Mammary epithelial cell (primary cell): ENCODE measurements around the gene ABCC4.

Experiments used
- CTCF ChIP-seq, 2 donors: IDR thresholded peaks in 1 of 2; conservative IDR thresholded peaks in 1 of 2; 2 replicates each; pipeline ENCODE4 v1.5.1; 2011 to 2012; ENCODE audit warnings: inconsistent platforms in 2 of 2, low read length in 2 of 2, mild to moderate bottlenecking in 2 of 2, control low read depth in 1 of 2, low read depth in 1 of 2; ENCODE audit not compliant: insufficient read depth in 1 of 2; ENCODE audit errors: extremely low read depth in 1 of 2
- EZH2 ChIP-seq: IDR thresholded peaks from 2 replicates; pipeline ENCODE4 v1.6.1; 2012; ENCODE audit warnings: low read length, inconsistent platforms, borderline replicate concordance

- no peak for TF ChIP-seq CTCF (conservative IDR thresholded peaks at IDR 0.05 in 1 of 2, IDR thresholded peaks at IDR 0.05 in 1 of 2; ENCODE audit: extremely low read depth in 1 of 2, insufficient read depth in 1 of 2, low read depth in 1 of 2, low read length in 2 of 2)
- TF ChIP-seq EZH2 = no peak
Measured at GRCh38 chr13:95164830-95165229, 136.4 kb downstream of the ABCC4 start.
